ENCODE results near the gene CEP72. TPM values are rescaled to one million over a fixed set of nuclear protein-coding genes. Genes with fewer than 3 reads are reported as not detected.

The CEP72 gene
- total RNA-seq, 1 donor from 2014 or later = 4.8 TPM

DNA sequence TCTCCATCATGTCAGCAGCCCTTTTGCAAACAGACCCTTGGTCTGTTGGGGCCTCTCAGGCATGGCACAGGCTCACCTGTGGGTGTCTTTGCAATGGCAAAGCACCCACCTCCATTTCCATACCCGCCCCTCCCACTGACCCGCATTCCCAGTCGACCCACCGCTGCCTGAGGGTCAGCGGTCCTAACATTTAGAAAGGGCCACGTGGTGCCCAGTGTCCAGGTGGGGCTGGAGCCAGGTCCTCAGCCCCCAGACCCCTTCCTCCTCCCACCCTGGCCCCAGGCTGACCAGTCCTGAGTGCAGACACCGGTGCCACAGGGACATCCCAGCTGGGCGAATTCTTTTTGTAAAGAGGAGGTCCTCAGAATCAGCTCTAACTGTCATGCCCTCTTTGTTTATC is 43.3 kb upstream of the CEP72 start:
- peaks cover 41% of the 10 kb centered on the region for H3K27me3 ChIP-seq (ENCODE audit: control insufficient read depth, insufficient read depth, low read length)
- DNase-seq (ENCODE audit: low read depth) = no peak

DNA sequence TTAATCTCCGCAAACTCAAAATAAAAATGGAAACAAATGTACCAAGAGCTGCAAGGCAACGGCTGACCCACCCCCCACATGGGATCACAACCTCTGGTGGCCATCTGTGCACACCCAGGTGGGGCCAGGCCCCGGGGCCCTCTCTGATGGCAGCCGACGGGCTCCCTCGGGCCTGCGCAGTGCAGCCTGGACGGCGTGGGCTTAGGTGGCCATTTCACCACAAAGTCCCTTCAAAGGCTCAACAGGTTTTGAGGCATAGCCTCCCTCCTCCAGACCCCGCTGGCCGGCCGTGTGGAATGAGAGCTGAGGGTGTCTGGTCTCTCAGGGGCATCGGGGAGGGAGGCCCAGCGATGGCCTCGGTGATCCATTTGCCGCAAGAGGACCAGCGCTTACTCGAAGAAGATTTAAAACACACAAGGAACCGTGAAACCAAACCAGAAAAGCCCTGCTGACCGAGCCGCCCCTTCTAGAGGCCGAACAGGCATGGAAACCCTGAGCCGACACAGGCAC is 42.7 kb upstream of the CEP72 start:
- Histone ChIP-seq H3K36me3 (ENCODE audit: control insufficient read depth, insufficient read depth, low read length) (no peaks in the 10 kb centered on the region), H3K4me3 (ENCODE audit: low read depth, low read length) (no peak overlapping the region), H3K27me3 (ENCODE audit: control insufficient read depth, insufficient read depth, low read length) (peaks cover 45% of the 10 kb centered on the region)
- TF ChIP-seq, protein P1, sequence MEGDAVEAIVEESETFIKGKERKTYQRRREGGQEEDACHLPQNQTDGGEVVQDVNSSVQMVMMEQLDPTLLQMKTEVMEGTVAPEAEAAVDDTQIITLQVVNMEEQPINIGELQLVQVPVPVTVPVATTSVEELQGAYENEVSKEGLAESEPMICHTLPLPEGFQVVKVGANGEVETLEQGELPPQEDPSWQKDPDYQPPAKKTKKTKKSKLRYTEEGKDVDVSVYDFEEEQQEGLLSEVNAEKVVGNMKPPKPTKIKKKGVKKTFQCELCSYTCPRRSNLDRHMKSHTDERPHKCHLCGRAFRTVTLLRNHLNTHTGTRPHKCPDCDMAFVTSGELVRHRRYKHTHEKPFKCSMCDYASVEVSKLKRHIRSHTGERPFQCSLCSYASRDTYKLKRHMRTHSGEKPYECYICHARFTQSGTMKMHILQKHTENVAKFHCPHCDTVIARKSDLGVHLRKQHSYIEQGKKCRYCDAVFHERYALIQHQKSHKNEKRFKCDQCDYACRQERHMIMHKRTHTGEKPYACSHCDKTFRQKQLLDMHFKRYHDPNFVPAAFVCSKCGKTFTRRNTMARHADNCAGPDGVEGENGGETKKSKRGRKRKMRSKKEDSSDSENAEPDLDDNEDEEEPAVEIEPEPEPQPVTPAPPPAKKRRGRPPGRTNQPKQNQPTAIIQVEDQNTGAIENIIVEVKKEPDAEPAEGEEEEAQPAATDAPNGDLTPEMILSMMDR (IDR thresholded peaks at IDR 0.05; ENCODE audit: insufficient read depth, low read length, poor library complexity, severe bottlenecking) = no peak
- DNase-seq (ENCODE audit: low read depth) = no peak

More for the DNA sequence above, 43.3 kb upstream of the CEP72 start:
- no peaks in the 10 kb centered on the region for H3K36me3 ChIP-seq (ENCODE audit: control insufficient read depth, insufficient read depth, low read length)
- no peak overlapping the region for H3K4me3 ChIP-seq (ENCODE audit: low read depth, low read length)
- TF ChIP-seq, protein P1 (IDR thresholded peaks at IDR 0.05; ENCODE audit: insufficient read depth, low read length, poor library complexity, severe bottlenecking) = no peak

DNA sequence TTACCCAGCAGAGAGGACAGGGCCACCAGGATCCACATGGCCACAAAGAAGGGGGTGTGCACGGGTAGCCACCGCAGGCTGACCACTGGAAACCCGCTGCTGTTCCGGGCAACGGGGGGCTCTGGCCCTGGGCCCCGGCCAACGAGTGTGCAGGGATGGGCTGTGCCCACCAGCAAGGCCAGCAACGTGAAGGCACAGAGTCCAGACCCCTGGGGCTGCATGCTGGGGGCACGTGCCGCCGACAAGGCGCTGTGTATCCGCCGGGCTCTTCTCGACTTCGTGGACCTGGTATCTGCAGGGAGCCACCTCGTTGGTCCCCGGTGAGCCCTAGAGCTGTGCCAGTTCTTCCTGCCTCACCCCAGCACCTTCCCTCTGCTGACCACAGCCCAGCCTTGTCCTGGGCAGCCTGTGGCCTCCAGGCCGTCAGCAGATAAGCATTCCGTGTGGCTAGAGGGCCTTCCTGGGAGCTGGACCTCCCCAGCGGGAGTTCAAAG is 42.2 kb upstream of the CEP72 start:
- no peaks in the 10 kb centered on the region for H3K36me3 ChIP-seq (ENCODE audit: control insufficient read depth, insufficient read depth, low read length)
- DNase-seq (ENCODE audit: low read depth) = no peak
- TF ChIP-seq, protein P1 (IDR thresholded peaks at IDR 0.05; ENCODE audit: insufficient read depth, low read length, poor library complexity, severe bottlenecking) = no peak
- no peak overlapping the region for H3K4me3 ChIP-seq (ENCODE audit: low read depth, low read length)
- peaks cover 46% of the 10 kb centered on the region for H3K27me3 ChIP-seq (ENCODE audit: control insufficient read depth, insufficient read depth, low read length)

DNA sequence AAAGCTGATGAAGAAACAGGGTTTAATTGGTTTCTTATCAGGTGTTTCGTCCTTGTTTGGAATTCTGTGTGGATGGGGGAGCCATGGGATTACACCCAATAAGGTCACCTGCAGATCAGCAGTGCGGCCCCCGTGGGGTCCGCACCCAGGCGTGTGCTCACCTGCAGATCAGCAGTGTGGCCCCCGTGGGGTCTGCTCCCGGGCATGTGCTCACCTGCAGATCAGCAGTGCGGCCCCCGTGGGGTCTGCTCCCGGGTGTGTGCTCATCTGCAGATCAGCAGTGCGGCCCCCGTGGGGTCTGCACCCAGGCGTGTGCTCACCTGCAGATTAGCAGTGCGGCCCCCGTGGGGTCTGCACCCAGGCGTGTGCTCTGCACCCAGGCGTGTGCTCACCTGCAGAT is 41.7 kb upstream of the CEP72 start:
- H3K27me3 ChIP-seq (ENCODE audit: control insufficient read depth, insufficient read depth, low read length) = peaks cover 48% of the 10 kb centered on the region
- no peak for DNase-seq (ENCODE audit: low read depth)
- H3K4me3 ChIP-seq (ENCODE audit: low read depth, low read length) = no peak overlapping the region
- TF ChIP-seq, protein P1 (IDR thresholded peaks at IDR 0.05; ENCODE audit: insufficient read depth, low read length, poor library complexity, severe bottlenecking) = no peak
- no peaks in the 10 kb centered on the region for H3K36me3 ChIP-seq (ENCODE audit: control insufficient read depth, insufficient read depth, low read length)

DNA sequence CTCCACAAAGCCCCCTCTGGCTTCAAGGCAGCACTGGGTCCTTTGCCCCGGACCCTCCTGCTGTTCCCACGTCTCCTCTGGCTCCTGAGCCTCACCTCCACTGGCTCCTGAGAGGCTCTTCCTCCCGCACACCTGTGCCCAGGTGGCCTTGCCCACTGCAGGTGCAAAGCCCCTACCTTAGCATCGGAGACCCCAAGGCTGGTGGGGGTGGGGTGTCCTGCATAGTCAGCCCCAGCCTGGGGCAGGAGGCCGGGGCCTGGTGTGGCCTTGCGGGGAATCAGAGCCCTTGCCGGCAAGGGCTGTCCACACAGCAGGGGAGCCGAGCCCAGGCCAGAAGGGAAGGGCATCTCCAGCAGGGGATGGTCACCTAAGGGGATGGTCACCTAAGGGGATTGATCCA is 41.3 kb upstream of the CEP72 start:
- peaks cover 48% of the 10 kb centered on the region for H3K27me3 ChIP-seq (ENCODE audit: control insufficient read depth, insufficient read depth, low read length)
- TF ChIP-seq, protein P1 (IDR thresholded peaks at IDR 0.05; ENCODE audit: insufficient read depth, low read length, poor library complexity, severe bottlenecking) = no peak
- no peak for DNase-seq (ENCODE audit: low read depth)

DNA sequence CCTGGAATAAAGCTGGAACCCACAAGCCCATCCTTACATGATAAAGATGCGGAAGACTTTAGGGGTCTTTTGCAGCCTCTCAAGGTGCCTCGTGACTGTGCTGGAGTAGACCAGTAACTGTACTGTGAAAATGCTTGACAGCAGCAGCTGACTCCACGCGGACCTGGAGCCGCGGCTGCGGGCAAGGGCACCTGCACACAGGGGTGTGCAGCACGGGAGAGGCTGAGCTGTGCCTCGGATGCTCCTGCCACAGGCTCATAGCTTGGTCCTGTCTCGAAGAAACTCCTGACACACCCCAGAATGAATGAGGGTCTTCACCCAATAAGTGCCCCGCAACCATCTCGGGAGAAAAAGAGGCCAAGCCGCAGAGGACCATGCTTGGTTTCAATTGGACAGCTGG is 40.3 kb upstream of the CEP72 start:
- no peak overlapping the region for H3K4me3 ChIP-seq (ENCODE audit: low read depth, low read length)
- DNase-seq (ENCODE audit: low read depth) = no peak
- peaks cover 45% of the 10 kb centered on the region for H3K27me3 ChIP-seq (ENCODE audit: control insufficient read depth, insufficient read depth, low read length)
- no peaks in the 10 kb centered on the region for H3K36me3 ChIP-seq (ENCODE audit: control insufficient read depth, insufficient read depth, low read length)
- TF ChIP-seq, protein P1 (IDR thresholded peaks at IDR 0.05; ENCODE audit: insufficient read depth, low read length, poor library complexity, severe bottlenecking) = no peak

More for the DNA sequence above, 41.3 kb upstream of the CEP72 start:
- Histone ChIP-seq H3K4me3 (ENCODE audit: low read depth, low read length) (no peak overlapping the region), H3K36me3 (ENCODE audit: control insufficient read depth, insufficient read depth, low read length) (no peaks in the 10 kb centered on the region)

All from kidney epithelial cell (primary cell).